Body of pancreas (tissue), 4 donors: ENCODE results near the gene RBPJL. TPM values are rescaled to one million over a fixed set of nuclear protein-coding genes. Genes with fewer than 3 reads are reported as not detected.

ENCODE experiments used
- ATAC-seq: fragments of 150-250 bp; one replicate; pipeline ENCODE4 v1.9.1; 2016
- DNase-seq, 4 donors: peaks; one replicate each; pipeline ENCODE4 v3.0.0-alpha.2; 2019
- H3K27ac ChIP-seq, 4 donors: fragments of 200-600 bp; sonication (generic); 1 replicate in 3 of 4; 2 replicates in 1 of 4; pipeline versions ENCODE4 v1.5.1 to v1.6.1; 2016 to 2019; ENCODE audit warnings: mild to moderate bottlenecking in 1 of 4, mixed read lengths in 1 of 4, moderate library complexity in 1 of 4
- H3K27me3 ChIP-seq, 2 donors: fragments of 200-600 bp; sonication (generic); one replicate each; pipeline ENCODE4 v1.6.0; 2016; ENCODE audit warnings: mild to moderate bottlenecking in 1 of 2
- H3K36me3 ChIP-seq, 2 donors: fragments of 200-600 bp; sonication (generic); replicated peaks in 1 of 2; 2 replicates each; pipeline ENCODE4 v1.5.1; 2016; ENCODE audit warnings: low read depth in 2 of 2; ENCODE audit not compliant: insufficient read depth in 1 of 2
- H3K4me1 ChIP-seq: fragments of 200-600 bp; sonication (generic); one replicate; pipeline ENCODE4 v1.6.0; 2016
- H3K4me3 ChIP-seq, 2 donors: fragments of 200-600 bp; sonication (generic); 1 replicate in 1 of 2; 2 replicates in 1 of 2; pipeline ENCODE4 v1.5.1; 2016 to 2019
- H3K9me3 ChIP-seq, 3 donors: fragments of 200-600 bp; sonication (generic); 1 replicate in 2 of 3; 2 replicates in 1 of 3; pipeline ENCODE4 v1.5.1; 2016
- POLR2A ChIP-seq, 3 donors: fragments of 450-650 bp; IDR thresholded peaks; one replicate each; pipeline ENCODE4 v1.6.1; 2016; ENCODE audit warnings: antibody characterized with exemption in 3 of 3, mild to moderate bottlenecking in 2 of 3
- WGBS, 2 donors: methylation state at CpG; one replicate each; pipeline ENCODE4 v1.1.5; 2017; 5-methylcytosine and 5-hydroxymethylcytosine counted together
- intact Hi-C: fragments of 100-400 bp; cut with DNase I; formaldehyde crosslinking; loops from one replicate; pipeline ENCODE4 v1.15.1; 2023
- total RNA-seq, 2 donors: library from RNA; depleted of rRNA; stranded (reverse); fragments of >200 nt; gene quantifications; one replicate each; pipeline ENCODE4 v1.1.0, GENCODE V29; 2016
- TF ChIP-seq, protein P1 (sequence below), 7 experiments: fragments of 450-650 bp in 4 of 7; fragments of 200-600 bp in 3 of 7; sonication (generic) in 3 of 7; IDR thresholded peaks; one replicate each; pipeline ENCODE4 v1.5.1; 2016 to 2019; ENCODE audit warnings: antibody characterized with exemption in 7 of 7

Gene RBPJL
- total RNA-seq, 2 donors from 2014 or later = 306 to 837 TPM

DNA sequence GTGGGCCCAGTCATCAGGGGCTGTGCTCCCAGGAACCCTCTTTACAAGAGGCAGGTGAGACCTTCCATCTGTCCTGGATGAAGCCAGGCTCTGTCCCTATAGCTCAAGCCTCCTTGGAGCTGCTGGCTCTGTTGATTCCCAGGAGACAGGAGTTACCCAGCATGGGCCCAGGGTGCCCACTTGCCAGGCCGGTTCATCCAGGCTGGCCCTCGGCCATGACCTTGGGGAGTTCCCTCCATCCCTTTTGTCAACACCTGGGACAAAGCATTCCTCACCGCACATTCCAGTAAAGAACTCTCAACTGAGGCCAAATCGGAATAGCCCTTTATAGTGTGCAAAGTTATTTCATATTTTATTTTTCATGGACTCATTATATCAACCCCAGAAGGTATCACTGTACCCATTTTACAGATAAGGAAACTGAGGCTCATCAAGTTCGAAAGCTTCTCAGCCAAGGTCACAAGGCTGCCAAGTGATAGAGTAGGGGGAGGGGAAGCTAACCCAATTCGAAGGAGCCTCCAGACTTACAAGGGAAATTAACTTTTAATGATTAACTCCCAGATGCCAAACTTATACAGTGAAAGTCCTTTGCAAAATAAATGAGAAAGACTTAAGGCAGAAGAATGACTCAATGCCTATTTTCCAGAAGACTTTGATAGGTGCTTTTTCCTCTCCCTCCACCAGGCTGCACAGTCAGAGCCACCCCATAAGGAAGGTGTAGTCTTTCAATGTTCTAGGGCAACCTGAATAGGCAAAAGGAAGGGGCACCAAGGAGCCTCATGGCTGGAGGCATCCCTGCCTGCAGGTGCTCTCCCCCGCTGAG lies 23.1 kb downstream of the RBPJL start:
- TF ChIP-seq, protein P1, sequence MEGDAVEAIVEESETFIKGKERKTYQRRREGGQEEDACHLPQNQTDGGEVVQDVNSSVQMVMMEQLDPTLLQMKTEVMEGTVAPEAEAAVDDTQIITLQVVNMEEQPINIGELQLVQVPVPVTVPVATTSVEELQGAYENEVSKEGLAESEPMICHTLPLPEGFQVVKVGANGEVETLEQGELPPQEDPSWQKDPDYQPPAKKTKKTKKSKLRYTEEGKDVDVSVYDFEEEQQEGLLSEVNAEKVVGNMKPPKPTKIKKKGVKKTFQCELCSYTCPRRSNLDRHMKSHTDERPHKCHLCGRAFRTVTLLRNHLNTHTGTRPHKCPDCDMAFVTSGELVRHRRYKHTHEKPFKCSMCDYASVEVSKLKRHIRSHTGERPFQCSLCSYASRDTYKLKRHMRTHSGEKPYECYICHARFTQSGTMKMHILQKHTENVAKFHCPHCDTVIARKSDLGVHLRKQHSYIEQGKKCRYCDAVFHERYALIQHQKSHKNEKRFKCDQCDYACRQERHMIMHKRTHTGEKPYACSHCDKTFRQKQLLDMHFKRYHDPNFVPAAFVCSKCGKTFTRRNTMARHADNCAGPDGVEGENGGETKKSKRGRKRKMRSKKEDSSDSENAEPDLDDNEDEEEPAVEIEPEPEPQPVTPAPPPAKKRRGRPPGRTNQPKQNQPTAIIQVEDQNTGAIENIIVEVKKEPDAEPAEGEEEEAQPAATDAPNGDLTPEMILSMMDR (IDR thresholded peaks at IDR 0.05) = no peak
- no peak for TF ChIP-seq POLR2A (IDR thresholded peaks at IDR 0.05)
- Histone ChIP-seq H3K36me3 (peaks cover 11 to 37% of the 10 kb centered on the region in 2 donors), H3K4me3 (no peak overlapping the region), H3K4me1 (peaks cover 35% of the 10 kb centered on the region), H3K27ac (peak overlapping the region in 3 of 4 donors; percentile 29 to 67 (median 37)), H3K9me3 (no peaks in the 10 kb centered on the region), H3K27me3 (no peaks in the 10 kb centered on the region)
- DNase-seq = peak; percentile 69 to 79 (median 76)
- WGBS, 2 donors = 29 to 31% methylated on average over 7 of the region's 7 CpGs
- ATAC-seq = peak; percentile 75
- intact Hi-C loops = no loop called here

DNA sequence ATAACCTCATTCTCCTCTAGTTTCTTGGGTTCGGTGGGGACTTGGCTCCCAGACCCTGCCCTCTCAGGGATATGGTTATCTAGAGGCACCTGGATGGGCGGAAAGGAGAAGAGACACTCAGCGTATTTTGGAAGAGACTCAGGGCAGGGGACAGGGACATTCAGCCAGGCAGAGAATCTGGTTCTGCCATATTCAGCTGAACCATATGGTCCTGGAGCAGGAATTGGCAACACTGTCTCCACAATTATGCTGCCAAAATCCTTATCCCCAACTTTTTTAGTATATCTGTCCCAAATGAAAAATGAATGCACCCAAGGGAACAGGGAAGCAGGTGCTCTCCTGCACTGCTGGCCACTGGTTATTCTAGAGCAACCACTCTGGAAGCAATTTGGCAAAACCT lies 23.8 kb downstream of the RBPJL start:
- H3K36me3 ChIP-seq = peaks cover 14 to 37% of the 10 kb centered on the region in 2 donors
- DNase-seq (no peak), ATAC-seq (no peak)
- peaks cover 39% of the 10 kb centered on the region for H3K4me1 ChIP-seq
- WGBS, 2 donors = 90 to 93% methylated on average over 3 of the region's 3 CpGs
- peak overlapping the region in 3 of 4 donors; percentile 29 to 67 (median 37) for H3K27ac ChIP-seq
- intact Hi-C loops = no loop called here
- TF ChIP-seq POLR2A (IDR thresholded peaks at IDR 0.05) = no peak
- TF ChIP-seq, protein P1 (IDR thresholded peaks at IDR 0.05) = no peak
- no peaks in the 10 kb centered on the region for H3K27me3 ChIP-seq
- no peak overlapping the region for H3K4me3 ChIP-seq
- no peaks in the 10 kb centered on the region for H3K9me3 ChIP-seq

DNA sequence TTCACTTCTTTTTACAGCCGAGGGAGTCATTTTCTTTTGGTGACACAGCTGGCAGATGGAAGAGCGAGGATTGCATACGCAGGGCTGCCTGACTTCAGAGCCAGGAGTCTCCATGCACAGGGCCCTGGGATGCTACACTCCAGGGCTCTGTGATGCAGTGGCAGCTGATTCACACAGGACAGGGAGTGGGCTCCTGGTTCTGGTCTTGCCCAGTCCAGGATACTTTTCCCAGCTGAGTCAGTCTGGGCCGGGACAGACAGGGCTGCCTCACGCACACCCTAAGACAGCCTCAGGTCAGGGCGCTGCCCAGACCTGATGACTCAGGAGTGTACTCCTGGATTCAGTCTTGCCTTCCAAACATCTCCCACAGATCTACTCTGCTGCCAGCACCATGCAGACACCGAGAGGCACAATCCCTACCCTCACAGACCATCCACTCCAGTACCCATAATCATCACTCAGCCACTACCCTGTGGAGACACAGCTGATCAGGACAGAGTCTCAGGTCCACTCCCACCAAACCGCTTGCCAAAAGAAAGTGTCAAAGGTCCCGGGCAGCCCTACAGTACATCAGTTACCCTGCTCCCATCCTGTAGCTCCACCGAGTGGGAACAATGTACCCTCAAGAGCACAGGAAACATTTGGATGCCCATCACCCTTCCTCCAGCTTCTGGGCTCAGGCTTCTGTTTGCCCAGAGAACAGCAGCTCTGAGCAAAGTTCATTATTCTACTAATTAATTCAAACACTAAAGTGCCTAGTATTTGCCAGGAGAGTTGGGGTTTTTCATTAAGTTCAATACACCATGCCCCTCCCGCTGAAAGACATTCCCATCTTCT lies 30.1 kb downstream of the RBPJL start:
- Histone ChIP-seq H3K36me3 (peaks cover 11 to 16% of the 10 kb centered on the region in 2 donors), H3K27me3 (no peaks in the 10 kb centered on the region), H3K4me3 (no peak overlapping the region), H3K27ac (peak overlapping the region; percentile 80 to 99 (median 94)), H3K4me1 (peaks cover 73% of the 10 kb centered on the region), H3K9me3 (no peaks in the 10 kb centered on the region)
- intact Hi-C loops = no loop called here
- ATAC-seq (no peak), DNase-seq (peak in 1 of 4 donors; percentile 60)
- no peak for TF ChIP-seq POLR2A (IDR thresholded peaks at IDR 0.05)
- TF ChIP-seq, protein P1 (IDR thresholded peaks at IDR 0.05) = no peak
- WGBS, 2 donors = 44 to 49% methylated on average over 10 to 11 of the region's 11 CpGs

DNA sequence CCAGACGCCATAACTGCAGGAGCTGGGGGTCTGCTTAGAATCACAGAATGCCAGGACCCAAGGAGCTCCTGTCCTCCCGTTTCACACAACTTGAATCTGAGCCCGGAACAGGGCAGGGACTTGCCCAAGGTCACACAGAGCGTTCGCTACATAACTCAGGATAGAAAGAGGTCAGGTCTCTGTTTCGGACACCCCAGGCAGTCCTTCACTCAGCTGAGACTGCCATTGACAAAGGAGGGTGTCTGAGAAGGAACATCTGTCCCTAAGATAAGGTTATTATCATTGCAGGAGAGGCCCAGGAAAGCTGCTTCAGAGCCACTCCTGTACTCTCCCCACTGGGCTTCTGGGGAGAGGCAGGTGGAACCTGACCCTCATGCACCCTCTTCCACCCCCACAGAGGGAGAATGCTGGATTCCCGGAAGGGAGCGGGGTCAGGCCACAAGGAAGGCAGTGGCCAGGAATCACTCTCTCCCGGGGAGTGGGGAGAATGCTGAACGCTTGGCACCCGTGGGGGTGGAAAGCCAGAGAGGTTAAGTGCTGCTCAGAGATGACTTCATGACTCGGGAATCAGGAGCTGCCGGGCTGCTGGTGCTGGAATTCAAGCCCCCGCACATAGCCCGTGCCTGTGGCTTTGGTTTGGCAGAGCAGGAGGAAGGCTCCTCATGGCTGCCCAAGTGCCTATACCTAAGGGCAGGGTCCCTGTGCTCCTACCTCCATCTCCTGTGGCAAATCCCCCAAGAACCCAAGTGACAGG lies 30.9 kb downstream of the RBPJL start:
- Histone ChIP-seq H3K4me1 (peaks cover 80% of the 10 kb centered on the region), H3K9me3 (no peaks in the 10 kb centered on the region), H3K27ac (peak overlapping the region; percentile 80 to 99 (median 94)), H3K4me3 (no peak overlapping the region), H3K27me3 (no peaks in the 10 kb centered on the region), H3K36me3 (peaks cover 4 to 14% of the 10 kb centered on the region in 2 donors)
- intact Hi-C loops = no loop called here
- TF ChIP-seq, protein P1 (IDR thresholded peaks at IDR 0.05) = no peak
- TF ChIP-seq POLR2A (IDR thresholded peaks at IDR 0.05) = peak; percentile 23 to 69 (median 65)
- WGBS, 2 donors = 6 to 16% methylated on average over 10 to 15 of the region's 15 CpGs
- ATAC-seq (peak; percentile 35), DNase-seq (peak; percentile 71 to 82 (median 77))
